Measurements from ENCODE around the gene RWDD4. TPM values are rescaled to one million over a fixed set of nuclear protein-coding genes. Genes with fewer than 3 reads are reported as not detected.
"Not testable (repeated sequence)": the region's sequence is repeated elsewhere in the genome, so short reads cannot be mapped to it uniquely, and the experiment has no call there.

The RWDD4 gene
- total RNA-seq, 1 donor from 2014 or later = 15.7 TPM

- DNase-seq = no peak
These were observed 23.2 kb downstream of the RWDD4 start for GRCh38 chr4:183635741-183636140.

GRCh38 chr4:183635321-183635720 is 23.7 kb downstream of the RWDD4 start:
- no peak for DNase-seq

- no peak for DNase-seq
These were observed 25.2 kb downstream of the RWDD4 start for GRCh38 chr4:183633476-183634400.

- DNase-seq = no peak
These were observed 26.3 kb downstream of the RWDD4 start for GRCh38 chr4:183632689-183633088.

- no peak for DNase-seq
These were observed 27.3 kb downstream of the RWDD4 start for GRCh38 chr4:183631577-183632198.

DNA sequence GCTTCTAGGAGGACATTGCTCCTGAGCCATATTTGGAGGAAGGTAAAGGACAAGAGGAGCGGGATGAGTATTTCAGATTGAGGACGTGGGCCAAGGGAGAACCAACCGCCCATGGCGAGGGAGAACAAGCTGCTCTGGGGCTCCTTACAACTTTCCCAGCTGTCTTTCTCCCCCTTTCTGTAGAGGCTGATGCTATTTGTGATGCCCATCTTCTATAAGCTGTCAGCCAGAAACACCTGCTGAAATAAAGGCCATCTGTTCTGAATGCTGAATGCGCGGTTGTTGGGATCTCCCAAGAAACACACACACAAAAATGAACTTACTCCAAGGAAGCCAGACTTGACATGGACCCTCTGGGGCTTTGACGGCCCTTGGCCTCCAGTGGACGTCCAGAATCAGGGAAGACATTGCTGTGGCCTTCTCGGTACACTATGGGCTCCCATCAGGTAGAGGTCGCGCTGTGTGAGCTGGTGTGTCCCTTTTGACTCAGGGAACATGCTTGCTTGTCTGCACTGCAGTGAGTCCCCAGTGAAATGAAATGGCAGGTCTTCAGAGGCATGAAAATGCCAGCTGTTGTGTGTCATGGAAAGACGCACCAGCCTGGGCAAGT is 30.9 kb downstream of the RWDD4 start:
- DNase-seq = no peak

DNA sequence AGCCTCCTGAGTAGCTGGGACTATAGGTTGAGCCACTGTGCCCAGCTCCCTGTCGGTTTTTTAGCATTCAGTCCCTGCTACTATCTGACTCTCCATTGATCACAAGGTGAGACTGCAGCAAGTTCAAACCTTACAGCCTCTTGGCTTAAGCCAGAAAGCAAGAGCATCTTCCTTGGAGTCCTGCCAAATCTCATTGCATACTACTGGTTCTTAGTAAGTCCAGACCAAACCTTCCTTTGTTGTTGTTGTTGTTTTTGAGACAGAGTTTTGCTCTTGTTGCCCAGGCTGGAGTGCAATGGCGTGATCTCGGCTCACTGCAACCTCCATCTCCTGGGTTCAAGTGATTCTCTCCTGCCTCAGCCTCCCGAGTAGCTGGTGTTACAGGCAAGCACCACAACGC is 31.7 kb downstream of the RWDD4 start:
- DNase-seq = not testable (repeated sequence)

GRCh38 chr4:183626168-183626567 is 32.8 kb downstream of the RWDD4 start:
- no peak for DNase-seq

- DNase-seq = no peak
These were observed 34.4 kb downstream of the RWDD4 start for GRCh38 chr4:183624548-183624947.

GRCh38 chr4:183621875-183622274 is 37.1 kb downstream of the RWDD4 start:
- DNase-seq = no peak

DNA sequence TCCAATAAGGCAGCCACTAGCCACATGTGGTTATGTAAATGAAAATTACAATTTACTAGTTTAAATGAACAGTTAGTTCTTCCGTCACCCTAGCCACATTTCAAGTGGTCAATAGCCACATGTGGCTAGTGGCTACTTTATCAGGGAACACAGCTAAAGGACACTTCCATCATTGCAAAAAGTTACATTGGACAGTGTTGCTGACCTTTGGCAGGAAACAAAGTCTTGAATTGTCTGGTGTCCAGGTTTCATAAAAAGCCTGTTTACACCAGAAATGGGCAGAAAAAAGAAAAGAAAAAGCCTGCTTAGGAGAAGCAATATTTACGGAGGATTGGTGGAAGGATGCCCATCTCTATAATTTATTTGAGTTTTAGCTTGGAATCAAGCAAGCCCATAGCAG is 38.6 kb downstream of the RWDD4 start:
- no peak for DNase-seq

- no peak for DNase-seq
These were observed 40.3 kb downstream of the RWDD4 start for GRCh38 chr4:183618681-183619080.

GRCh38 chr4:183617075-183617474 is 41.9 kb downstream of the RWDD4 start:
- DNase-seq = no peak

DNA sequence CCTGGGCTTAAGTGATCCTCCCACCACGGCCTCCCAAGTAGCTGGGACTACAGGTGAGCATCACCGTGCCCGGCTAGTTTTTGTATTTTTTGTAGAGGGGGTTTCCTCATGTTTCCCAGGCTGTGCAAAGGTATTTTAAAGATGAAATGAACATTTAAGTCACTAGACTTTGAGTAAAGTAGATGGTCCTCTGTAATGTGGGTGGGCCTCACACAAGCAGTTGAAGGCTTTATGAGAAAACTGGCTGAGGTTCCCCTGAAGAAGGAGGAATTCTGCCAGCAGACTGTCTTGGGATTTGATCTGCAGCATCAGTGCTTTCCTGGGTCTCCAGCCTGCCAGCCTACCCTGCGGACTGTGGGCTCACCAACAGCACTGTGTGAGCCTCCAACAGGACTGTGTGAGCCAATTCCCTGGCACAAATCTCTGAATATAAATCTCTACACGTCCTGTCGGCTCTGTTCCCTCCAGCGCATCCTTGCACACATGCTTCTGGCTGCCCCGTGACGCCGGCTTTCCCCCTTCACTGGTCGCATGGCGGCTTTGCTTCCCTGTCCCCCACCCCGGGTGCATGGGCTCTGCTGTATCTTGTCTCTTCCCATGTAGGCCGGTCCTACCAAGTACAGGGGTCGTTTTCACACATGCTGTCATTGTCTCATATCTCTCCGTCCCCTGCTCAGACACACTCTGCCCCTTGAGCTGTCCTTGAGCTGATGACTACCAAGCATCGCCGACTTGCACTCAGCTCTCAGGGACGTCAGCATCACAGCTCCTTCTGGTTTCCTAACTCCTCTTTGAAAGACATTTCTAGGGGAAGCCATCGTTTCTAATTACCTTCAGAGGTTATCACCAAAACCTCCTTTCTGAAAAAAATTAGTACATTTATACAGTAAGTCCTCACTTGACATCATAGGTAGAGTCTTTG is 46.4 kb downstream of the RWDD4 start:
- DNase-seq = no peak

DNA sequence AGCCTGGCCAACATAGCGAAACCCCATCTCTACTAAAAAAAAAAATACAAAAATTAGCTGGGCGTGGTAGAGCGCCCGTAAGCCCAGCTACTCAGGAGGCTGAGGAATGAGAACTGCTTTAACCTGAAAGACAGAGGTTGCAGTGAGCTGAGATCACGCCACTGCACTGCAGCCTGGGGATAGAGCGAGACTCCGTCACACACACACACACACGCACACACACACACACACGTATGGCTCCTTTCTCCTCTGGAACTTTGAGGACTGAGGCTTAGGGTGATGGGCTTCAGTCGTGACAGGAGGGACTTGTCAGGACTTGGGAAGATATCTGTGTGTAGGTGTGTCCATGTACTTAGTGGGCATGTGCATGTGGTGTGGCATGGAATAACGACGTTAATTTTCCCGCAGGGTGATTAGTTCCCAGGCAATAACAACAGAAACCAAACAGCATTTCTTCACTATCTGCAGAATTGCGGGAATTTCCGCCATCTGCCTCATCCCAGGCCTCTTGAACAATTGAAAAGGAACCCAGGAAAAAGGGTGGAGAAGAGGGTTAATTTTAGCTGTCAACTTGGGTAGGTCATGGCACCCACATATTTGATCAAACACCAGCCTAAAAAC is 47.7 kb downstream of the RWDD4 start:
- no peak for DNase-seq

DNA sequence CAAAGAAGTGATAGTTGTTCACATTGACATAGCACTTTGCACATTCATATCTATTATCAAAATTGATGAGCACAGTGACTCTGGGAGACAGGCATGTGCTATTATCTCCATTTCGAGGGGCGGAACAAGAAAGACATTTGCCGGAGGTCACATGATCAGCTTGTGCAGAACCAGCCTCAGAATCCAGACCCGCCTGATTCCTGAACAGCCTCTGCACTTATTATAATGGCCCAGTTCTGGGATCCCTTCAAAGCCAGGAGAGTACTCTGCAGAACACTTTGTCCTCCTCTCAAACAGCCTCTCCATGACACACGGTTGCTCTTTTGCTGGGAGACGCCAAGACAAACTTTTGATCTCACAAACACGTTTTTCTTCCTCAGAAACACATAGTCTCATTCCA is 48.4 kb downstream of the RWDD4 start:
- DNase-seq = no peak

DNA sequence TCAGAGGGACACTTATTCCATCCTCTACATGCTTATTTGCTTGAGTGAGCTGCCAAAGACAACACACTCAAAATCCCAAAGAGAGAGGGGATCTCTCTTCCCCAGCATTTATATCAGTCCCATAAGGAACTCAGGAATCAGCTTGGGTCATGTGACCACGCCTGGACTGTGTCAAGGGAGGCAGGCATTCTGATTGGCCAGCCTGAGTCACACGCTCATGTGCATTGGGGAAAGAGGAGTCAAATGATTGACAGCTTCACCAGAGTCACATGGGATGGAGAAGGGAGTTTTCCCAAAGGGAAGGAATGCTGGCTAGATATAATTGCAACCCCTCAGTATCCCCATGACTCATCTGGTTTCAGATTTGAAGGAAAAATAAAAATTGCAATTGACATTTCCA is 49.0 kb downstream of the RWDD4 start:
- no peak for DNase-seq

- no peak for DNase-seq
These were observed 49.8 kb downstream of the RWDD4 start for GRCh38 chr4:183609151-183609550.

GRCh38 chr4:183607894-183608293 is 51.1 kb downstream of the RWDD4 start:
- DNase-seq = no peak

DNA sequence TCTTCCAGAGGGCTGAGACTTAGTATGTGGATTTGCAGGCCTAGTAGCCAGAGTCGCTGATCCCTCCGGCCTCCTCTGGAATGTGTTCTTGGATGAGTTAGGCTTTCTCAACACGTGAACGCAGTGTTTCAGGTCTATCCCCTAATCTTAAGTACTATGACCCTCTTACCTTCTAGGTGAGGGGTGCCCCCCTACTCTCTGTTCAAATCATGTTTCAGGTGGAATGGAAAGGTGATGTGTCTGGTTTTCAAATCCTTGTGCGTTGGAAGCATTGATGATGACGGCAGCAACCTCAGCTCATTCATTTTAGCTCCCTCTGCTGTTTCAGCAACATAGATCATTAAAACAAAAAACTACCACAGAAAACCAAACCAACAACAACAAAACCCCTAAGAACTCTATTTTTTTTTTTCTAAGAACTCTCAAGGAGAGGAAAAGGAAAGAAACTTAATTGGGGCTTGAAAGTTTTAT is 56.4 kb downstream of the RWDD4 start:
- no peak for DNase-seq

DNA sequence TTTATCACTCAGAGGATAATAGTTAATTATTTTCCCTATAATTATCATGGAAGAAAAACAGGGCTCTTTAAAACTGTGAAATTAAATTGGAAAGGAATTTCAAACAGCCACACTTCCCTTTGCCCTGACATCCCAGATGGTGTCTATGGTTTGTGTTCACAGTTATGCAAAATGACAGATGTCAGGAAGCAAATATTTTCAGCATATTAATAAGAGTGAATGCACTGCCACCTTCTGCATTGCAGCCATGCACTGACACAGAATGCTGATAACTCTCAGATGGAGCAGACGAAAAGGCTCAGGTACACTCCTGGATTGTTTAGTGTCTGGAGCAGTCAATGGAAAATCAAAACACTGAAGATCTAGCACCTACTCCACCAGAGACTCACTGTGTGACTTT is 57.6 kb downstream of the RWDD4 start:
- DNase-seq = no peak
